BE2C (cell line): ENCODE data around the gene NOVA2. TPM values are rescaled to one million over a fixed set of nuclear protein-coding genes. Genes with fewer than 3 reads are reported as not detected.

Source experiments
- DNase-seq: peaks from one replicate; pipeline ENCODE4 v3.0.0-alpha.2; 2020
- H3K27me3 ChIP-seq: fragments of 250-450 bp; sonication (Bioruptor Pico); 2 replicates; pipeline ENCODE4 v1.5.1; 2020; ENCODE audit warnings: mild to moderate bottlenecking
- H3K36me3 ChIP-seq: fragments of 250-450 bp; sonication (Bioruptor Pico); 2 replicates; pipeline ENCODE4 v1.5.1; 2020; ENCODE audit warnings: mild to moderate bottlenecking
- H3K4me1 ChIP-seq: fragments of 250-450 bp; sonication (Bioruptor Pico); 2 replicates; pipeline ENCODE4 v1.5.1; 2020
- H3K4me3 ChIP-seq: 2 replicates; pipeline ENCODE4 v1.5.1; 2011; ENCODE audit warnings: low read depth, low read length
- H3K9me3 ChIP-seq: fragments of 250-450 bp; sonication (Bioruptor Pico); 2 replicates; pipeline ENCODE4 v1.5.1; 2020
- CTCF ChIP-seq: IDR thresholded peaks from 2 replicates; pipeline ENCODE4 v1.5.1; 2012; ENCODE audit warnings: mild to moderate bottlenecking, low read depth, low read length
- polyA plus RNA-seq: library from polyadenylated mRNA; unstranded; fragments of >200 nt; gene quantifications from one replicate; pipeline ENCODE4 v1.2.1, GENCODE V29; 2012; ENCODE audit warnings: low read depth, missing spikeins; ENCODE audit not compliant: insufficient read length, insufficient read depth

The NOVA2 gene
- 14.7 TPM for polyA plus RNA-seq

- no peak for TF ChIP-seq CTCF
- H3K36me3 ChIP-seq, result no peaks in the 10 kb centered on the region
- 0 out of 2 replicates have a peak, but pooled peaks cover 3% of the 10 kb centered on the region for H3K27me3 ChIP-seq
- H3K4me3 ChIP-seq, result peak within 1 kb of the TSS; percentile 60
- no peaks in the 10 kb centered on the region for H3K9me3 ChIP-seq
- peak; percentile 97 for DNase-seq
- H3K4me1 ChIP-seq, result peaks cover 4% of the 10 kb centered on the region
Measured at GRCh38 chr19:45973553-45974338, at the start of gene NOVA2. Gene NOVA2 (minus strand): TSS chr19:45973865. CDS start chr19:45973351, 514 bp downstream.

GRCh38 chr19:46023311-46023779, 49.7 kb upstream of the NOVA2 start:
- Histone ChIP-seq H3K4me3 (no peak overlapping the region), H3K36me3 (no peaks in the 10 kb centered on the region), H3K27me3 (peaks cover 10% of the 10 kb centered on the region), H3K4me1 (no peaks in the 10 kb centered on the region), H3K9me3 (no peaks in the 10 kb centered on the region)
- TF ChIP-seq CTCF, result no peak
- DNase-seq, result no peak

DNA sequence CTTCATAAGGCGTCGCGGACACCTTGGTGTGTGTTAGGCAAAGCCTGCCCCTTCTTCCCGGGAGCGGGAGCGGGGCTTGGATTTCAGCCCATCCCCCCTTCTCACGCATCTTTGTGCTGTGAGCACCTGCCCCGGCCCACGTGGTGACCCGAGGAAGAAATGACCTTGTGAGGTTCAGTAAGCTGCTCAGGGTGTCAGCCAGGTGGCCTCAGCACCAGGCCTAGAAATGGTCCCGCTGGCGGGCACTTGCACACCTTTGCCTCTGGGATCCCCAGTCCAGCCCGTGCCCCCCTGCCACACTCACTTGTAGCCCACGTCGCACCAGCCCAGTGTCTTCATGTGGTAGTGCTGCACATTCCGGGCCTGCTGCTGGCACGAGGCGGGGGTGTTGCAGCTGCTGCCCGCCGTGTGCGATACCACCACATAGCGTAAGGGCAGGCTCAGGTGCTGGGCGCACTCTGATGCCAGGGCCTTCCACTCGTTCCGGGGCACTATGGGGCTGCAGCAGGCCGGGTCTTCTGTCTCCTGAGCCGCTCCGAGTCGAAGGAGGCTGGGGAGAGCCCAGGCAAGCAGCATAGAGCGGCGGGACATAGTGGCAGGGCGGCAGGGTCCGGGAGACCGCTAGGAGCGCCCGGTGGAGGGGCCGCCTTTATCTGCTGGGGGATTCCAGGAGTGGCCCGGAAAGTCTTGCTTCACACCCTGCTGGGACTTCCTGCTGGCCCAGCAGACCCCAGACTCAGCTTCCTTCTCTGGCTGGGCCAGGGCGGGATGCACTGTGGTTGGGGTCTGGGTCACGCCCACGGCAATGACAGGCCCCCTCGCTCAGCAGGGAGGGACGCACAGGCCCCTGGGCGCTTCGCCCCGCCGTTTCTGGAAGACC, 49.0 kb upstream of the NOVA2 start, which contains the start of gene PGLYRP1:
TSS of gene PGLYRP1 (minus strand) at position 623 of the 880 bp plus-strand sequence. CDS start at position 591, 32 bp downstream.
- Histone ChIP-seq H3K9me3 (no peaks in the 10 kb centered on the region), H3K27me3 (peaks cover 10% of the 10 kb centered on the region), H3K4me3 (no peak within 1 kb of the TSS), H3K4me1 (no peaks in the 10 kb centered on the region), H3K36me3 (no peaks in the 10 kb centered on the region)
- DNase-seq, result no peak
- no peak for TF ChIP-seq CTCF

DNA sequence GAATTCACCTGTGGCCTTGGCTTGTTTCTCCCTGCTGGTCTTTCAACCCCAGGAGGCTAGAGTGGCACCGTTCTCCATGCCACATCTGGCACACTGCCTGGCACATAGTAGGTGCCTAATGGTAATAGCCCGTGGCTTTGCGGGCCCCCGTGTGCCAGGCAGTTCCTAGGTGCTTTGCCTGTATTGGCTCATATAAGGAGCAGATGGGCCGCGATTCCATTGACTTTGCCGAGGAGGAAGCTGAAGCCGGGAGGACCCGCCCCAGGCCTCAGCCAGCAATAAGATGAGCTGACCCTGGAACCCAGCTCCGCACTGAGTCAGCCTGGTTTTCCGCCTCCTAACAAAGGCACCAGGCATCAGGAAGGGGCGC, 48.4 kb upstream of the NOVA2 start:
- no peak for TF ChIP-seq CTCF
- Histone ChIP-seq H3K4me1 (0 out of 2 replicates have a peak, but pooled peaks cover 2% of the 10 kb centered on the region), H3K4me3 (no peak overlapping the region), H3K36me3 (no peaks in the 10 kb centered on the region), H3K9me3 (no peaks in the 10 kb centered on the region), H3K27me3 (peaks cover 10% of the 10 kb centered on the region)
- no peak for DNase-seq

GRCh38 chr19:46021531-46022041, 47.9 kb upstream of the NOVA2 start:
- Histone ChIP-seq H3K4me1 (0 out of 2 replicates have a peak, but pooled peaks cover 3% of the 10 kb centered on the region), H3K27me3 (peaks cover 10% of the 10 kb centered on the region), H3K9me3 (no peaks in the 10 kb centered on the region), H3K4me3 (no peak overlapping the region), H3K36me3 (no peaks in the 10 kb centered on the region)
- TF ChIP-seq CTCF, result no peak
- no peak for DNase-seq
